ENCODE data around the gene HYI.

The HYI gene

GRCh38 chr1:43444836-43445235 lies 8.9 kb downstream of the HYI start:
- intact Hi-C loops (cut with micrococcal nuclease) = no loop called here
- Mint-ChIP-seq H3K27ac (no peak overlapping the region), H3K4me3 (no peak overlapping the region), H3K27me3 (no peaks in the 10 kb centered on the region), H3K4me1 (ENCODE audit: low read depth) (no peaks in the 10 kb centered on the region), H3K9me3 (no peaks in the 10 kb centered on the region), H3K36me3 (ENCODE audit: low read depth) (peaks cover 100% of the 10 kb centered on the region)

GRCh38 chr1:43444151-43444828 lies 9.4 kb downstream of the HYI start:
- intact Hi-C loops (cut with micrococcal nuclease) = no loop called here
- H3K4me1 Mint-ChIP-seq (ENCODE audit: low read depth) = no peaks in the 10 kb centered on the region
- H3K9me3 Mint-ChIP-seq = no peaks in the 10 kb centered on the region
- H3K27ac Mint-ChIP-seq = no peak overlapping the region
- H3K27me3 Mint-ChIP-seq = no peaks in the 10 kb centered on the region
- peaks cover 100% of the 10 kb centered on the region for H3K36me3 Mint-ChIP-seq (ENCODE audit: low read depth)
- no peak overlapping the region for H3K4me3 Mint-ChIP-seq

- H3K36me3 Mint-ChIP-seq (ENCODE audit: low read depth) = peaks cover 100% of the 10 kb centered on the region
- intact Hi-C loops (cut with micrococcal nuclease) = no loop called here
- H3K4me3 Mint-ChIP-seq = no peak overlapping the region
- H3K9me3 Mint-ChIP-seq = no peaks in the 10 kb centered on the region
- no peak overlapping the region for H3K27ac Mint-ChIP-seq
- H3K27me3 Mint-ChIP-seq = no peaks in the 10 kb centered on the region
- no peaks in the 10 kb centered on the region for H3K4me1 Mint-ChIP-seq (ENCODE audit: low read depth)
Observed at GRCh38 chr1:43443197-43443946, 10.4 kb downstream of the HYI start.

- H3K4me3 Mint-ChIP-seq = no peak overlapping the region
- no peak overlapping the region for H3K27ac Mint-ChIP-seq
- no peaks in the 10 kb centered on the region for H3K9me3 Mint-ChIP-seq
- intact Hi-C loops (cut with micrococcal nuclease) = no loop called here
- peaks cover 100% of the 10 kb centered on the region for H3K36me3 Mint-ChIP-seq (ENCODE audit: low read depth)
- H3K4me1 Mint-ChIP-seq (ENCODE audit: low read depth) = no peaks in the 10 kb centered on the region
- no peaks in the 10 kb centered on the region for H3K27me3 Mint-ChIP-seq
Observed at GRCh38 chr1:43442756-43443155, 11.0 kb downstream of the HYI start.

- Mint-ChIP-seq H3K27me3 (no peaks in the 10 kb centered on the region), H3K27ac (no peak overlapping the region), H3K36me3 (ENCODE audit: low read depth) (peaks cover 100% of the 10 kb centered on the region), H3K4me3 (no peak overlapping the region), H3K4me1 (ENCODE audit: low read depth) (no peaks in the 10 kb centered on the region), H3K9me3 (no peaks in the 10 kb centered on the region)
- intact Hi-C loops (cut with micrococcal nuclease) = no loop called here
Observed at GRCh38 chr1:43441894-43442637, 11.7 kb downstream of the HYI start.

GRCh38 chr1:43441166-43441893 lies 12.4 kb downstream of the HYI start:
- intact Hi-C loops (cut with micrococcal nuclease) = no loop called here
- Mint-ChIP-seq H3K9me3 (no peaks in the 10 kb centered on the region), H3K36me3 (ENCODE audit: low read depth) (peaks cover 97% of the 10 kb centered on the region), H3K27ac (no peak overlapping the region), H3K4me3 (no peak overlapping the region), H3K27me3 (no peaks in the 10 kb centered on the region), H3K4me1 (ENCODE audit: low read depth) (no peaks in the 10 kb centered on the region)

- Mint-ChIP-seq H3K4me3 (no peak overlapping the region), H3K27me3 (no peaks in the 10 kb centered on the region), H3K9me3 (no peaks in the 10 kb centered on the region), H3K4me1 (ENCODE audit: low read depth) (no peaks in the 10 kb centered on the region), H3K36me3 (ENCODE audit: low read depth) (peaks cover 87% of the 10 kb centered on the region), H3K27ac (no peak overlapping the region)
- intact Hi-C loops (cut with micrococcal nuclease) = no loop called here
Observed at GRCh38 chr1:43440358-43440757, 13.4 kb downstream of the HYI start.

GRCh38 chr1:43439781-43440180 lies 13.9 kb downstream of the HYI start:
- Mint-ChIP-seq H3K27me3 (no peaks in the 10 kb centered on the region), H3K27ac (no peak overlapping the region), H3K4me1 (ENCODE audit: low read depth) (no peaks in the 10 kb centered on the region), H3K9me3 (no peaks in the 10 kb centered on the region), H3K36me3 (ENCODE audit: low read depth) (peaks cover 81% of the 10 kb centered on the region), H3K4me3 (no peak overlapping the region)
- intact Hi-C loops (cut with micrococcal nuclease) = no loop called here

GRCh38 chr1:43438953-43439581 lies 14.7 kb downstream of the HYI start:
- no peak overlapping the region for H3K27ac Mint-ChIP-seq
- intact Hi-C loops (cut with micrococcal nuclease) = no loop called here
- H3K4me1 Mint-ChIP-seq (ENCODE audit: low read depth) = no peaks in the 10 kb centered on the region
- no peaks in the 10 kb centered on the region for H3K27me3 Mint-ChIP-seq
- no peaks in the 10 kb centered on the region for H3K9me3 Mint-ChIP-seq
- H3K36me3 Mint-ChIP-seq (ENCODE audit: low read depth) = peaks cover 74% of the 10 kb centered on the region
- no peak overlapping the region for H3K4me3 Mint-ChIP-seq

- peaks cover 69% of the 10 kb centered on the region for H3K36me3 Mint-ChIP-seq (ENCODE audit: low read depth)
- no peaks in the 10 kb centered on the region for H3K9me3 Mint-ChIP-seq
- no peak overlapping the region for H3K27ac Mint-ChIP-seq
- intact Hi-C loops (cut with micrococcal nuclease) = no loop called here
- H3K4me3 Mint-ChIP-seq = no peak overlapping the region
- no peaks in the 10 kb centered on the region for H3K4me1 Mint-ChIP-seq (ENCODE audit: low read depth)
- H3K27me3 Mint-ChIP-seq = no peaks in the 10 kb centered on the region
Observed at GRCh38 chr1:43438576-43438952, 15.2 kb downstream of the HYI start.

- Mint-ChIP-seq H3K9me3 (no peaks in the 10 kb centered on the region), H3K4me1 (ENCODE audit: low read depth) (no peaks in the 10 kb centered on the region), H3K27ac (no peak overlapping the region), H3K27me3 (no peaks in the 10 kb centered on the region), H3K4me3 (no peak overlapping the region), H3K36me3 (ENCODE audit: low read depth) (peaks cover 64% of the 10 kb centered on the region)
- intact Hi-C loops (cut with micrococcal nuclease) = no loop called here
Observed at GRCh38 chr1:43438006-43438405, 15.7 kb downstream of the HYI start.

GRCh38 chr1:43437031-43437973 lies 16.4 kb downstream of the HYI start:
- H3K27ac Mint-ChIP-seq = no peak overlapping the region
- H3K36me3 Mint-ChIP-seq (ENCODE audit: low read depth) = peaks cover 57% of the 10 kb centered on the region
- no peaks in the 10 kb centered on the region for H3K27me3 Mint-ChIP-seq

GRCh38 chr1:43436371-43436770 lies 17.4 kb downstream of the HYI start:
- H3K9me3 Mint-ChIP-seq = no peaks in the 10 kb centered on the region
- intact Hi-C loops (cut with micrococcal nuclease) = no loop called here
- no peak overlapping the region for H3K27ac Mint-ChIP-seq
- no peaks in the 10 kb centered on the region for H3K27me3 Mint-ChIP-seq
- H3K4me3 Mint-ChIP-seq = no peak overlapping the region
- H3K36me3 Mint-ChIP-seq (ENCODE audit: low read depth) = peaks cover 47% of the 10 kb centered on the region
- H3K4me1 Mint-ChIP-seq (ENCODE audit: low read depth) = no peaks in the 10 kb centered on the region

More at GRCh38 chr1:43437031-43437973, 16.4 kb downstream of the HYI start:
- Mint-ChIP-seq H3K4me1 (ENCODE audit: low read depth) (no peaks in the 10 kb centered on the region), H3K9me3 (no peaks in the 10 kb centered on the region), H3K4me3 (no peak overlapping the region)
- intact Hi-C loops (cut with micrococcal nuclease) = no loop called here
